GM19372 (cell line): ENCODE measurements around the gene GUCY1A2.

ENCODE experiments used
- ATAC-seq: cut with Tn5 transposase; IDR thresholded peaks from one replicate; pipeline ENCODE4 v1.9.1; 2021; ENCODE audit warnings: mild to moderate bottlenecking, low read depth, moderate library complexity; ENCODE audit not compliant: unreplicated experiment

GUCY1A2 gene

DNA sequence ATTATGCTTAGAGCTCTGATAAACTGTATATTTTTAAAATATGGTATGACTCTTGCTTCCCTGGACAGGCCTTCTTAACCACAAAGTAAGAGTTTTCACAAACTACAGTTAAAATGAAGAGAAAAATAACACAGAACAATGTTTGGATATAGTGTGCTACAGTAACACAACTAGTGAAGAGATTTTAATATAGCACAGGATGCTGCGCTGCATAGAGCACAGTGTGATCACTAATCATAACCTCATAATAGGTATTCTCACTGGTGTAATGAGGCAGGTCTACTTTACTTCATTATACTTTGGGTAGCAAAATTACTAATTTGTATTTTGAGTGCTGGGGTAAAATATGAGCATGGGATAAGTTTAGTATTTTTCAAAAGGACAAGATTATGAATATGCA is 256.5 kb downstream of the GUCY1A2 start:
- ATAC-seq, result no peak

GRCh38 chr11:106761240-106761639 is 257.0 kb downstream of the GUCY1A2 start:
- ATAC-seq, result no peak

GRCh38 chr11:106748059-106748458 is 270.2 kb downstream of the GUCY1A2 start:
- no peak for ATAC-seq

GRCh38 chr11:106745941-106746340 is 272.3 kb downstream of the GUCY1A2 start:
- ATAC-seq, result no peak

DNA sequence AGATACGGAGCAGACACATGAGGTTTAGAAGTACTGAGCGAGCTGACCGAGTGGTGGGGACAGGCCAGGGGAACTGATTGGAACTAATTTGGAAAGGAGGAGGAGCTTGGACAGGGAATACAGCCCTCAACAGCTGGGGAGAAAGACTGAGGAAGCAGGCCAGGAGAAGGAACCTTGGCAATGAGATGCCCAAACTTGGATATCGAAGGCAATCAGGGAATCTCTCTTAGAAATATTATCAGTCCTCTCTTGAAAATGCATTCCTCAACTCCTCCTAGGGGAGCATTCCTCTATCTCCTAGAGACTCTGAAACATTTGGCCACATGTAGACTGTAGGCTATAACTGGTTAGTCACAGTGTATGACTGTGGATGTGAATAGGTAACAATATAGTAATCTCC is 284.6 kb downstream of the GUCY1A2 start:
- ATAC-seq, result no peak

DNA sequence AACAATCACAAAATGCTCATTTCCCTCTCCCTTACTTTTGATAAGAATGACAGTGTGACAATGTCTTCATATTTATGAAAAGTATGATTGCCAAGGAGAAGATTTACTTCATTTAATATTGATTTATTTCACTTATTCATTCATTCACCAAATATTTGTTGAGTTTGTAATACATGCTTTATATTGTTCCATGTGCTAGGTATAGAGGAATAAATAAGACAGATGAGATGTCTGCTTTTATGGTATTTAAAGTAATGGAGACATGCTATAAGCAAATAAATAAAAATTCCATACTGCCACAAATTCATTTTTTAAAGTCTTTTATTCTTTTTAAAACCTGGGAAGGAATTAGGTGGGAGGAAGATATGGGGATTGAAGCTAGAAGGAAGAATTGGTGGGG is 289.4 kb downstream of the GUCY1A2 start:
- no peak for ATAC-seq

DNA sequence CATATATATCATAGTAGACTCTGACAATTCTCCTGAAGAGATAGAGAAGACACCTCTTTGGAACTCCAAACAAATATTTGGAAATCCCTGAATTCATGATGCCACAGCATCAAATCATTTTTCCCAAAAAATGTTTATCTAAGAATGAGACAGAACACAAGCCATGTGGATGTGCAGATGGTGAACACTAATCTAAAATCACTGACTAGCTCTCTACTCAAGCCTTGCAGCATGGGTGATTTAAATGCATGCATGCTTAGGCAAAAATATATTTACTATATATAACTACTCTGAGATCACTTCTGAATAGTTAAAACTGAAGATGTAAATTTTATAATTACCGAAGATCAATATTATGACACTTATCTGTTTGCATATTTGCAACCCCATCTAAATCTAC is 289.9 kb downstream of the GUCY1A2 start:
- no peak for ATAC-seq

DNA sequence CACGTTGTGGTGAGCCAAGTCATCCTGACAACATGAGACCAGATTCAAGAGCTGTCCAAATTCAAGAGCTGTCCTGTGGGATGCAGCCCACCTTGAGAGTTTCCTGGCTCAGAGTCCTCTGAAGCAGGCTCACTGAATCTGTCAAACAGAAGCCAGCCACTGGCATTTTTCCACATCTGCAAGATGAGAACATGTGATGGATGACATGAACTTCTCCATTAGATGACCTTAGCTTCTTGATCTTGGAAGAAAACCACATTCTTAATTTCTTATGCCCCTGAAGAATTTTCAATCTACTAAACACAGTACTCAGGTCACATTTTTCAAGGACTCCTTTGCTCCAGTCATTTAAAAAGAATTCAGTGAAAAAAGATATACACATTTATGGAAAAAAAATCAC is 291.0 kb downstream of the GUCY1A2 start:
- ATAC-seq, result no peak

- no peak for ATAC-seq
Measured at GRCh38 chr11:106724293-106724892, 293.9 kb downstream of the GUCY1A2 start.

DNA sequence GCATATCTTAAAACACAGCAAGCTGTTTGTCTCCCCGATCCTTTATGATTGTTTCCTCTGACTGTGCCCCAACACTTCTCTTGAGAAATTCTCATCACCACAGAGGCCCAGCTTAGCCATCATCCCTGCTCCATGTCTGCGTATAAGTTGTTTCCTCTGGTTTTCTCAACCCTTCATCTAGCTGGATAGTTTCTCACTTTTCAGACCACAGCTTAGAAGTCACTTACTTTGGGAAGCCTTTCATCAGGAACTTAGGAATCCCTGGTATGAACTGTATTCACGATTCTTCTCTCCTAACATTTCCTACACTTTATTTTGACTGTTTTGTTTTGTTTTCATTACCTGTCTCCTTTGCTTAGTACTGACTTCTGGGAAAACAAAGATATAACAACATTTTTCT is 295.2 kb downstream of the GUCY1A2 start:
- no peak for ATAC-seq

- ATAC-seq, result no peak
Measured at GRCh38 chr11:106717222-106717621, 301.1 kb downstream of the GUCY1A2 start.

GRCh38 chr11:106714199-106714598 is 304.1 kb downstream of the GUCY1A2 start:
- no peak for ATAC-seq

GRCh38 chr11:106708348-106708747 is 309.9 kb downstream of the GUCY1A2 start:
- ATAC-seq, result no peak

- ATAC-seq, result no peak
Measured at GRCh38 chr11:106706355-106706754, 311.9 kb downstream of the GUCY1A2 start.

DNA sequence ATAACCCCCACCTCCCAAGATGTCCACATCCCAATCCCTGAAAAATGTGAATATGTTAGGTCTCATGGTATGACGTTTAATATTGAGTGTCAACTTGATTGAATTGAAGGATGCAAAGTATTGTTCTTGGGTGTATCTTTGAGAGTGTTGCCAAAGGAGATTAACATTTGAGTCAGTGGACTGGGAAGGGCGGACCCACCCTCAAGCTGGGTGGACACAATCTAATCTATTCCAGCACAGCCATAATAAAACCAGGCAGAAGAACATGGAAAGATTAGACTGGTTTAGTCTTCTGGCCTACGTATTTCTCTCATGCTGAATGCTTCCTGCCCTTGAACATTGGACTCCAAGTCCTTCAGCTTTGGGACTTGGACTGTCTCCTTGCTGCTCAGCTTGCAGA is 315.5 kb downstream of the GUCY1A2 start:
- no peak for ATAC-seq

DNA sequence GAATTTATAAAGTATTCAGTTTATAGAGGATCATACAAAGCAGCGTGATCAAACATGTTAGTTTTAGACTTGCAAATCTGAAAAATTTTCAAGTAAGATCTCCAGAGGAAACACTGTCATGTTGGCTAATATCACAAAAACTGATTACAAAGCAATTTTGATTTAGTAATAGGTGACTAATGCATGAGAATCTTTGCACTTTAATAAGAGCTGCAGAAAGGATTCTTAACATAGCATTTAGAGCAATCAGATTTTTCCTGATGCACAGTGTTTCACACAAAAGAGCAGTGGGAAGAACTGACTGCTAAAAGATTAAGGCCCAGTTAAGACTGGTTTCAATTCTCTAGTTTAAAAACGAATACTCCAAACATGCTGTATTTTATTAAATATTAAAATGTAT is 321.2 kb downstream of the GUCY1A2 start:
- ATAC-seq, result no peak

- ATAC-seq, result no peak
Measured at GRCh38 chr11:106695506-106695905, 322.8 kb downstream of the GUCY1A2 start.

DNA sequence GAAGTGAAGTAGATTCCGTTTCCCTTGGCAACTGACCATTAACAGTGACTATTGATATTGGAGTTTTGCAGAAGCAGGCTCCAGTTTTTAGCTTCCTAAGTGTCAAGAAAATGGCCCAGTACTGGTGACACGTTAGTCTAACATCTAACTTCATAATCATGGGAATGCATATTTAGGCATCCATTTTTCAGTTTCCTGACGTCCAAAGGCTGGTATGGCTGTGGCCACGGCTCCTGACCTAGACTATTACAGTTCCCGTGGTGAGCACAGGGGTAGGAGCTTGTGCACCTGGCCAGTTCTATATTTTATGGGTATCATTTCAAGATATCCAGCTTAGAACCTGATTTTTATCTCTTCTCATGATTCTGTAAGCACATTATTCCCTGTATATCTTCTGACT is 323.8 kb downstream of the GUCY1A2 start:
- no peak for ATAC-seq

DNA sequence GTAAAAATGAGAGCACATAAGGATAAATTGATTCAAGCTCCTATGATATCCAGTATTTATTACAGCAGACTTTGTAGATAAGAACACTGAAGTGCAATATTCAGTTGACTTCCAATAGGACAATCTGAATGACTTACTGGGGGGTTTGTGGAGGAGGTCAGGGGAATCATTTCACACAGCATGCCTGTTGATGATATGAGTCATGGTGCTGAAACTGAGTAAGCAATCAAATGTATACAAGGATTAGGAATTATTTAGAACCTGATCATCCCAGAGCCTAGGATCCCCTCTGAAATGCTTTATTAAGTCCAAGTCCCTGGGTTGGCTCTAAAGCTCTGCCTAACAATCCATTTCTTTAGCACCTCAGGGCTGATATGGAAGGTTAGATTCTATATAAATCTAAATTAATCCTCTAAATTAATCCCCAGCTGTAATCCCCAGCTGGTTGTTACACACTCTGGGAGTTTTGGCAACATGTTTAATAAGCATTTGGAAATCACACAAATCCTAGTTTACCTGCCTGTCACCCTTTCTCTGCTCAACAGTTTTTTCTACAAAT is 326.4 kb downstream of the GUCY1A2 start:
- no peak for ATAC-seq

- ATAC-seq, result no peak
Measured at GRCh38 chr11:106690923-106691322, 327.4 kb downstream of the GUCY1A2 start.

DNA sequence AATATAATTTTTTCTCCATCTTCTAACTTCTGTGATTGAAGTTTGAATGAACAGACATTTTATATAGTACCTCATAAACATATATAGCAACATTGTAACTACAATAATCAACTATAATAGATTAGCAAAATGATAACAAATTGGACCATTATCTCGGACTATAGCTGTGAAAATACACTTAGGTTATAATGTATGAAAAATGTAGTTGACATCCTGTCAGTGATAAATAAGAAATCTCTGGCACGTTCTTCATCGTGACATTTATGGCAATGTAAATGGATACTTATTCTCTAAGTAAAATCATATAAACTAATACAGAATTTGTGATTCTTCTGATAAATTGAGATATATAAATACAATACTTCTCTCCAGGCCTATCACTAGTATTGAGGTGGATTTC is 333.3 kb downstream of the GUCY1A2 start:
- ATAC-seq, result no peak

DNA sequence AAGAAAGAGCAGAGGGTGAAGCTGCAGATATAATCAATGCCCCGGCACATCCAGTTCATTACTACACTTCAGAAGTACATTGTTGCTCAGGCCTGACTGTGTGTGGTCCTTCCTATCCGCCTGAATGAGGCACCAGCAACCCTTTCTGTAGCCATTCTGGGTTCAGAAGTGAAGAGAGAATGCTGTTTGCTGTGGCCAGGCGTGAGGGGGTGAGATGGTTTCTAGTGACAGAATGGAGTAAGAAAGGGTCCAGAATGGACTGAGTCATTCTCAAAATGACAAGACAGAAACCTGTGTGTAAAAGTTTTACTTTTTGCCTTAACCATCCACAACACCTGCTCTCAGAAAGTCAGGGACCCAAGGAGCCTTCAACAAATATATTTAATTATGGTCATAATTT is 334.8 kb downstream of the GUCY1A2 start:
- no peak for ATAC-seq

DNA sequence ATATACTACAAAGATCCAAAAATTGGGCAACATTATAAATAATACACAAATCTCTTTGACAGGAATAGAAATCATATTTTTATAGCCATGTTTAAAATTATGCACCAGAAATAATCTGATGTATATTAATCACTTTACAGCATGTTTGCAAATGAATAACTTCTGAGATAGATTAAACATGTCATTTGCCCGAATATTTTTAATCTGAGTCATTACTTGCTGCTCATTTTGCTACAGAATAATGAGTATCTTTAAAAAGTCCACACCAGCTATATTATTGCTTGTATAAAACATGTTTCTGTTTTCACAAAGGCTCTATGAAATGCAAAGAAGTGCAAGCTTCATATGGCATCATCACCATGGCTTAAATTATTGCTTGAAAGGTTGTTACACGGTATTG is 336.8 kb downstream of the GUCY1A2 start:
- ATAC-seq, result no peak
